DLD1 (cell line): Measurements from ENCODE around the gene NACC1.

Experiments used
- in situ Hi-C: cut with HindIII; loops from 2 replicates; pipeline ENCODE4 v1.10.0; 2017; ENCODE audit warnings: low sequenced_read_pairs

NACC1 gene

DNA sequence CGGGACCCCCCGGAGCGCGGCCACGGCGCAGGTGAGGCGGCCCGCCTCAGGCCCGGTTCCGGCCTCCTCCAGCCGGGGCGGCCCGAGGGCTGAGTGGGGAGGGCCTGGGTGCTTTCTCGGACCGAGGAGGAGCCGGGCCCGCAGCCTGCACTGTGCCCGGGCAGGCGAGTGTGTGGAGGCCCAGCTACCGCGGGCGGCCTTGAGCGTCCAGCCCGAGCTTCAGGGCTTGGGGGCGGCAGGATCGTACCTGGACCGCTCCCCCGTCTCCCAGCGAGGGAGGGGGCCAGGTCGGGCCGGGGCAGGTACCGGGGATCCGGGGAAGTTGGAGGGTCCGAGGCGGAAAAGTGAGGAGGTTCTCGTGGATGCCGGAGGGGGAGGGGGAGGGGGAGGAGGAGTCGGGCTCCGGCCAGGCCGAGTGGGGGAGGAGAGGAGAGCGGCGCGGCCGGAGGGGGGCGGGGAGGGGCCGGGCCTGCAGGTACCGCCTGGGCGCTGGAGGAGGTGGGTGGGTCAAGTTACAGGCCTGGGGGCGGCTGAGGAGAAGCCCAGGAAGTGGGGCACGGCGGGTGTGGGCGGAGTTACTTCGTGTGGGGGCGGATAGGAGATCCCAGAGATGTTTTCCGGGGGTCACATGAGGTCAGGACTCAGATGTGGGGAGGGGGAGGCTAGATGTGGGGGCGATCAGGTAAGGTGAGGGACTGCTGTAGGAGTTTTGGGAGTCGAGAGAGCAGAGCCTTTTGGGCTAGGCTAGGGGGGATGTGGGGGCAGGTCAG, 545 bp downstream of the NACC1 start:
- in situ Hi-C loops, result no loop called here

DNA sequence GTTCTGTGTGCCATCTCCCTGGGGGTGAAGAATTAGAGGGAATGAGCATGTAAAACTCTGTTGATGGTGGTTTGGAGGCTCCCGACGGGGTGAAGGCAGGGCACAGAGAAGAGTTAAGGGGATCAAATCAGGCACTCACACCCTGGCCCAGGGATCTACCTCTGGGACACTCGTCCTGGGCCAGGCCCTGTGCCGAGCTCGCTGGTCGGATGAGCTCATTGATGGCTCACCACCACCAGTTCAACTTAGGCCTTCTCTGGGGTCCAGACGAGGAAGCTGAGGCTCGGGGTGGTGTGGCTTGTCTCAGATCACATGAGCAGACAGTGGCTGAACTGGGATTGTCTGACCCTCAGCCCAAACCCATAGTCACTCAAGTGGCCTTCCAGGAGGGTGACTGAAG, 1.6 kb downstream of the NACC1 start:
- in situ Hi-C loops, result no loop called here

DNA sequence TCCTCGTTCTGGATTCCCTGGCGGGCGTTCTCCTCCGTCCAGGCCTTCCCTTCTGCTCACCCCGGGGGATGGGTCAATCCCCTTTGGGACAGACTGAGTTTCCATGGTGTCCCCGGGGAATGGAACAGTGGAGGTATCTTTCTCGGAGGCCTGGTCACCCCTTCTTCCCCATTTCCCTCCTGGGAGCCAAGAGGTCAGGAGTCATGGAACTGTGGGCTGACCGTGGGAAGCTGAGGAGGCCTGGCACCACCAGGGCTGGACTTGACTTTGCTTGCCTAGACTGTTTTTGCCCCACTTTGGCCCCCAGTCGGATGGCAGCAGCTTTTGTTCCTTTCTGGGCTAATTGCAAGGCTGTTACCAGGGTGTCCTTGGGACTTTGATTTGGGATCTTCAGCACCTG, 2.0 kb downstream of the NACC1 start:
- in situ Hi-C loops, result no loop called here

DNA sequence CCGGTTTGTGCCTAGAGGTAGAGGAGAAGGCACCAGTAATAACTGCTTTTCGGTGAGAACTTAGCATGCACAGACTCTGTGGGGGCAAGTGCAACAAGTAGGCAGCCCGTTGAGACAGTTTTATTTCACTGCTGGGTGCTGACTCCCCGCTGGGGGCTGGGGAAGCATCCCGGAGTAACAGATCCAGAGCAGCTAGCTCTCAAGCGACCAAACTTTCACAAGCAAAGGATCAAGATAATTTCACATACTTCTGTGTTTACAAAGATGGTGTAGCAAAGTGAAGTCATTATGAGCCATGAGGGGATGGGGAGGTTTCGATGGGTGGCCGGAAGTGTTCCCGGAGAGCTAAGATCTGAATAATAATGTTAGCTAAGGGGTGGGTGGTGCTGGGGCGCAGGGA, 2.8 kb downstream of the NACC1 start:
- in situ Hi-C loops, result no loop called here

DNA sequence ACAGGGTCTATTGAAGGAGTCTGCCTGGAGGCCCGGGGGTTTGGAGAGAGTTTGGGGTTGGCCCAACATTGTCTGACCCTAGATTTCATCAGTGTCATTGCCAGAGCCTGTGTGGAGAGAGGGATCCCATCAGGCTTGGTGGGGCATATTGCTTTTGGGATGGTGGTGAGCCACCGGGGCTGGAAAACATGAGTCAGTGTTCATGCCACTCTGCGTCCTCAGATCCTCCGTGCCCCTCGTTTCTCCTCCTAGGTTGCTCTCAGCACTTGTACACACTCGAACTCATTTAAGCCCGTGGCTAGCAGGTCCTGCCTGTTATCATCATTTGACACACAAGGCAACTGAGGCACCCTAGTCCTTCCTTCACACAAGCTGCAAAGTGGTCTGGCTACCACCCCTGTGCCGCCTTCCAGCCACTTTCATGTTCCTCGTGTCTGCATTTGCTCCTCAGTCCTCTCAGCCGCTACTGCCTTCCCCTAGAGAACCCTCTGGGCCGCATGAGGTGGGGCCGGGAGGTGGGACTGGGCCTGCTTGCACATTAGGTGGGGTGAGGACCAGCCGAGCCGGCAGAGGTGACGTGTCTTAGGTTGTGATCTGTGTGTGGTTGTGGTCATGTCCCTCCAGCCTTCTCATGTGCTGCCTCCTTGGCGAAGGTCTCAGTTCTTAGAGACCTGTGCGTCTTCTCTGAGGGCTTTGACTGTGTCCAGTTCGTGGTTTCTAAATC, 3.6 kb downstream of the NACC1 start:
- in situ Hi-C loops, result no loop called here

DNA sequence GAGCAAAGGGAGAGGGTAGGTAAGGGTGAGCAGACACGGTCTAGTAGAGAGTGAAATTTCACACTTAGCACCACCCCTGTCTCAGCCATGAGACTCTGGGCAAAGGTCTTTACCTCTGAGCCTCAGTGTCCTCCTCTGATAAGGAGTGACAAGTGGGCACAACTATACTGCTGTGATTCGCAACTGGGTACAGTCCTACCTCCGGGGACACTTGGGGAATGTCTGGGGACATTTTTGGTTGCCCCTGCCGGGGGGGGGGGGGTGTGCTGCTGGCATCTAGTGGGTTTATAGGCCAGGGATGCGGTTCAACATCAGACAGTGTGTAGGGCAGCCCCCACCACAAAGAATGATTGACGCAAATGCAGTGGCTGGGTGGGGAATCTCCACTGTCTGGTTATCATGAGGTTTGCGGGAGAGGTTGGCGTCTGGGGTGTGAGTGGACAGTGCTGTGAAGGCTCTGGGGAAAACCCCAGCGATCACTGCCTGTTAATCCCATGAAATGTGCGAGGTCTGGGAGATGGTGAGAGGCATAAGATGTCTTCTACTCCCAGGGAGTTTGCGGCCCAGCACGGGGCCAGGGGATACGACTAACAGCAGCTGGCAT, 4.3 kb downstream of the NACC1 start:
- in situ Hi-C loops, result no loop called here

DNA sequence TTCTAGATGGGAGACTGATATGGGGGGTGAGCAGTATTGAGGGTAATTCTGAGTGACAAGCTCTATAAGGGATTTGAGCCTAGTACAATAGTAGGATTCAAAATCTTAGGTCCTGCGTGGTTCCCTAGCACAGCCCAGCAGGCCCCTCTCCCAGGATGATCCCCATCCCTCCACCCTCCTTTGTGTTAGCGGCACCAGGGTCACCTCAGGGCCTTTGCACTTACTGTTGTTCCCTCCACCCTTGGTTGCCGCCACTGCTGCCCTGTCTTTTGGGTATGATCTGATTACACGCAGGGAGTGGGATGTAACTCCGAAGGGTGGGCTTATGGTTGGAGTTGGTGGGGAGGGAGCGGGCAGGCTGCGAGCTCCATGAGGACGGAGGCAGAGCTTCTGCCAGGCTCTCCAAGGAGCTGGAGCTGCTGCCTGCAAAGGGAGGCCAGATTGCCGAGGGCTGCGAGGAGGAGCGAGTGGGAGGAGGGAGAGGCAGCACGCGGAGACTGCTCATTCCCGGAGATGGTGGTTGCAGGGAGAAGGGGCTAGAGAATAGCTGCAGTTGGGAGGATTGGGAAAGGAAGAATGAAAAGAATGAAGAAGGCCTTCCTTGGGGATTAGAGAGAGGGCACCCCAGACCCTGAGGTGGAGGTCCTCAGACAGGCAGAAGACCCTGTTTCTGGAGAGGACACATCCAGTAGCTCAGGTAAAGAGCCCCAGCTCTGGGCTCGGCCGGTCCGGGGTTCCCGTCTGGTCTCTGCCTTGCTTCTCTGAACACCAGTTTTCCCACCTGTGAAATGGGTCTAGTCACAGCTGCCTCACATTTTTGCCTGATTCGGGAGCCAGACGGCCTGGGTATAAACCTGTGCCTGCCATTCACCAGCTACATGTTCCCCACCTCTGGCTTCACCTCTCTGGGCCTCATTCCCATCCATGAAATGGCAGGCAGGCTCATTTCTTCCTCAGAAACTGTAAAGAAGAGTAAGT, 5.2 kb downstream of the NACC1 start:
- in situ Hi-C loops, result no loop called here

DNA sequence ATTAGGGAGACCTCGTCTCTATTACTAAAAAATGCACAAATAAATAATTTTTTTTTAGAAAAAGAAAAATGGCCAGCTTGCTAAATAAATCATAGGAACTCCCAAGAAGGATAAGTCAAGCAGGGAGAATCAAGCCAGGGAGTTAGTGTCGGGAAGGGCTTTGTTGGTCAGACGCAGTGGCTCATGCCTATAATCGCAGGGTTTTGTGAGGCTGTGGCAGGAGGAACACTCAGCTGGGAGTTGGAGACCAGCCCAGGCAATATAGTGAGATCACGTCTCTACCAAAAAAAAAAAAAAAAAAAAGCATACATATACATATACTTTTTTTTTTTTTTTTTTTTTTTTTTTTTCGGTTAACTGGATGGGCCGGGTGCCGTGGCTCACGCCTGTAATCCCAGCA, 9.0 kb downstream of the NACC1 start:
- in situ Hi-C loops, result no loop called here

DNA sequence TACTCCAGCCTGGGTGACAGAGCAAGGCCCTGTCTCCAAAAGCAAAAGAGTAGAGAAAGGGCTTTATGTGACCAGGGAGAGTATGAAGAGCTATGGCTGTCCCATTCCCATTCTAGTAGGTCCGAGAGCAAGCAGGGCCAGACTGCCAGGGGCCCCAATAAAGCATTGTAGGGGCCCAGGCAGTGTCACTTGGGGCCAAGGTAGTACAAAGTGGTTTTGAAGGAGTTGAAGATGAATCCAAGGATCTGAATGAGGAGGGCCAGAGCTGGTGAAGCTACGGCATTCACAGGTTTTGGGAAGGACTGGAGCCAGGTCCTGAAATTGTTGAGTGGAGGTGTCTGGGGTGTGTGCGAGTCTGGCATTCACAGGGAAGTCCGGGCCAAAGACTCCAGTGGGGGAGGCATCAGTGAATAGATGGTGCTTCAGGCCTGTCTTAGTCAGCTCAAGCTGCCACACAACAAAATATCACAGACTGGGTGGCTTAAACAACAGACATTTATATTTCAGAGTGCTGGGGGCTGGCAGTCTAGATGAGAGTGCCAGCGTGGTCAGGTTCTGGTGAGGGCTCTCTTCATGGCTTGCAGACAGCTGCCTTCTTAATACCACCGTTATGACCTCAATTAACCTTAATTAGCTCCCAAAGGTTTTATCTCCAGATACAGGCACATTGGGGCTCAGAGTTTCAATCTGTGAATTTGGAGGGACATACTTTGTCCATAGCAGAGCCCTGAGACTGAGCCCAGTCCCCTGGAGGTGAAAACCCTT, 9.9 kb downstream of the NACC1 start:
- in situ Hi-C loops, result no loop called here

DNA sequence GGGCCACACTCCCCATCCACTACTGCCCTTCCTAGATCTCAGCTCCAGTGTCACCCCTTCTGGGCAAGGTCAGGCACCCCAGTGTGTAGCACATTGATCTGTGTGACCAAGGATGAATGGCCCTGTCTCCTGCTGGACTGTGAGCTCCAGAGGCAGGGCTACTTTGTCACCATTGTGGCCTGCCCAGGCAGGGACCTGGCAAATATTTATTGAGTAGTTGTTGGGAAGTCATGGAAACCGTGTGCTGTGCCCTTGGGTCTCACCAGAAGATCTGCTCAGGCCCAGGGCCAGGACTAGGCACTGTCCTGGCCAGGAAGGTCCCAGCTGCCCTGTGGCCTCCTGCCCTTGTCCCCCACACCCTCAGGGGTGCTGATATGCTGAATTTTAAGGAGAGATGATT, 10.5 kb downstream of the NACC1 start:
- in situ Hi-C loops, result no loop called here

DNA sequence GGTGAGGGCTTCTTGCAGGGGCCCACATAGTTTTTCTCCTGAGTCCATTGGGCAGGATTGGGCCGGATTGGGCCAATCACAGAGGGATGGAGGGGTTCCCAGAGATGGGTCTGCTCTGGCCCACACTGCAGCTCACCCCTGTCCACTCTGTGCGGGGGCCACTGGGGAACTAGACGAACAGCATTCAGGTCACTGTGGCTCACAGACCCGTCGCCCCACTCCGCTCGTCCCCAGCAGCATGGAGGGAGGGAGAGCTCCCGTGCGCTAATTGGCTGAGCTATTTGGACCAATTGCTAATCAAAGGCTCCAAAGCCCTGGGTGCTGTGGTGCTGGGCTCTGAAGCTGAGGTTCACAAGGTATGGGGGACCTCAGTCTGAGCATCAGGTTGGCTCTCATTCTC, 11.3 kb downstream of the NACC1 start:
- in situ Hi-C loops, result no loop called here

DNA sequence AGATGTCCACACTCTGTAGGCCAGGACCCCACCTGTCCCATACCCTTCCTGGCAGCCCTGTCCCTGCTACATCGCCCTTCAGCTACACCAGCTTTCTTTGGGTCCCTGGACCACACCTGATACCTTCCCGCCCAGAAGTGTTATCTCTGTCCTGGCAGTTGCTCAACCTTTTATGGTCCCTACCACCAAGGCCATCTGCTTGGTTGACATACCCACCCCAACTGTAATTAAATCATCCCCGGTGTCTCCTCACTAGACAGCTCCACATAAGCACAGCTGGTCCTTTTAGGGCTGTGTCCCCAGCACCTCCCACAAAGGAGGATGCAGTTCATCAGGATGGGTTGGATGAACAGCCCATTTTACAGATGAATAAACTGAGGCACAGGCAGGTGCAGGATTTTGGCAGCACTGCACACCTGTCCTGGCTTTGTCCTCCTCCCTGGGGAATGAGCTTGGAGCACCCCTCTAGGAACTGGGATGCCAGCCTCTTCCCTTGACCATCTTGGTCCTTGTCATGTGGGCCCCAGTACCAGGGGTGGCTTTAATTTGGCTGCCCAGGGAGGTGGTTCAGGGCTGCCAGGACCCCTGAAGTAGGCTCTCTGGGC, 12.9 kb downstream of the NACC1 start:
- in situ Hi-C loops, result no loop called here

DNA sequence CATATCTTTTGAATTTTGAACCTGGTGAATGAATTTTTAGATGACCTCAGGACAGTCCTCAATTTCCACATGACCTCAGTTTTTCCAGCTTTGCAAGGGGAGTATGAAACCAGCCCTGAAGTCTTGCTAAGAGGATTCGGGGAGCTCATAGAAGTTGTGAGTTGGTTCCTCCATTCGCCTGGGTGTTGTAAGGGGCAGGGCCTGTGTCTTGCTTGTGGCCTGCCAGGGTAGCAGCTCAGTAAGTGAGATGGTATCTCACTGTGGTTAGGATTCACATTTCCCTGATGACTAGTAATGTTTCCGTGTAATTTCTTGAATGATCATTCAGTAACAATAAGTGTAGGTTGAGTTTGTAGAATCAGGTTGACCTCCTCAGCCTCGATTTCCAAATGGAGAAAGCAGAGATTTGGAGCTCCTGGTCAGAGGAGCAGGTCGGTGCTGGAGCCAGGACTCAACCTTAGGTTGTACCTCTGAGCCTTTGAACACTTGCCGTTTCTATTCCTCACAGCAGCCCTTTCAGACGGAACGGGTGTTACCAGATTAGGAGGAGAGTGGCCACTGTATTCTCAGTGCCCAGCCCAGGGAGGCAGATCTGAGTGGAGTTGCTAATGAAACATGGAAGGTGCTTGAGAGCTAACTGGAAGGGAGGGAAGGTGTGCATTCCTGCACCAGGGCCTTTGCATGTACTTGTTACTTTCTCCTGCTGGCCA, 14.6 kb downstream of the NACC1 start:
- in situ Hi-C loops, result no loop called here

DNA sequence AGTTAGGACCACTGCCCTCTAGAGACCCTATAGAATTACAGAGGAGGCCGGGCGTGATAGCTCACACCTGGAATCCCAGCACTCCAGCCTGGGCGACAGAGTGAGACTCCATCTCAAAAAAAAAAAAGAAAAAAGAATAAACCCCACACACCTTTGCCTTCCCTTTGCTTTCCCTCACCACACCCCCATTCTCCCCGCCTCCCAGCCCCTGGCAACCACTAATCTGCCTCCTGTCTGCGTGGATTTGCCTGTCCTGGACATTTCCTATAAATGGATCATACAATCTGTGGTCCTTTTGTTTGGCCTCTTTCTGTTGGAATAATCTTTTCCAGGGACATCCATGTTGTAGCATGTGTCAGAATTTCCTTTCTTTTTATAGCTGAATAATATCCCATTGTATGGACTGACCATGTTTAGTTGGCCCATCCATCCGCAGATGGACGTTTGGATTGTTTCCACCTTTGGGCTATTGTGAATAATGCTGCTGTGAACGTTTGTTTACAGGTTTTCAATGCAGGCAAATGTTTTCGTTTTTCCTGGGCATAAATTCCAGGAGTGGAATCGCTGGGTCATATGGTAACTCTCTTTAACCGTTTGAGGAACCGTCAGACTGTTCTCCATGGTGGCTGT, 15.3 kb downstream of the NACC1 start:
- in situ Hi-C loops, result no loop called here

DNA sequence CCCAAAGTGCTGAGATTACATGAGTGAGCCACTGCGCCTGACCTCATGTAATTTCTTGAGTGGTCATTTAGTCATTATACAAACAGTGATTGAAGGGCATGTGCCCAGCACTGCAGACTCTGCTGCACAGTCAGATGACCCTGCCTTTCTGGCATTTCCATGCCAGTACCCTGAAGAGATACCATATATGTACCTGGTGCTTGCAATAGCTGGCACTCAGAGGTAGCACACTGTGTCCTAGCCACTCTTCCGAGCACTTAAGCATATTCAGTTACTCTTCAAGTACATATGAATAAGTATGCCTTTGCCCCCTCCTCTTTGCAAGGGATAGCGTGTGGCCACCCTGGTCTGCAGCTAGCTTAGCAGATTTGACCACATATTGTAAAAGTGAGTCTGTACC, 16.6 kb downstream of the NACC1 start:
- in situ Hi-C loops, result no loop called here

DNA sequence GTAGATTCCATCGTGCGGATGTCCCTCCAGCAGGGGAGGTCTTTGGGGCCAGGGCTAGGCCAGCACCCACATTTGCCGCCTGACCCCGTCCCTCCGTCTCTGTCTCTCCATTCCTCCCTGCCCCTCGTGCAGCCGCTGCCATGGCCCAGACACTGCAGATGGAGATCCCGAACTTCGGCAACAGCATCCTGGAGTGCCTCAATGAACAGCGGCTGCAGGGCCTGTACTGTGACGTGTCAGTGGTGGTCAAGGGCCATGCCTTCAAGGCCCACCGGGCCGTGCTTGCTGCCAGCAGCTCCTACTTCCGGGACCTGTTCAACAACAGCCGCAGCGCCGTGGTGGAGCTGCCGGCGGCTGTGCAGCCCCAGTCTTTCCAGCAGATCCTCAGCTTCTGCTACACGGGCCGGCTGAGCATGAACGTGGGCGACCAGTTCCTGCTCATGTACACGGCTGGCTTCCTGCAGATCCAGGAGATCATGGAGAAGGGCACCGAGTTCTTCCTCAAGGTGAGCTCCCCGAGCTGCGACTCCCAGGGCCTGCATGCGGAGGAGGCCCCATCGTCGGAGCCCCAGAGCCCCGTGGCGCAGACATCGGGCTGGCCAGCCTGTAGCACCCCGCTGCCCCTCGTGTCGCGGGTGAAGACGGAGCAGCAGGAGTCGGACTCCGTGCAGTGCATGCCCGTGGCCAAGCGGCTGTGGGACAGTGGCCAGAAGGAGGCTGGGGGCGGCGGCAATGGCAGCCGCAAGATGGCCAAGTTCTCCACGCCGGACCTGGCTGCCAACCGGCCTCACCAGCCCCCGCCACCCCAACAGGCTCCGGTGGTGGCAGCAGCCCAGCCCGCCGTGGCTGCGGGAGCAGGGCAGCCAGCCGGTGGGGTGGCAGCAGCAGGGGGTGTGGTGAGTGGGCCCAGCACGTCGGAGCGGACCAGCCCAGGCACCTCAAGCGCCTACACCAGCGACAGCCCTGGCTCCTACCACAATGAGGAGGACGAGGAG, 17.3 kb downstream of the NACC1 start:
- in situ Hi-C loops, result no loop called here

DNA sequence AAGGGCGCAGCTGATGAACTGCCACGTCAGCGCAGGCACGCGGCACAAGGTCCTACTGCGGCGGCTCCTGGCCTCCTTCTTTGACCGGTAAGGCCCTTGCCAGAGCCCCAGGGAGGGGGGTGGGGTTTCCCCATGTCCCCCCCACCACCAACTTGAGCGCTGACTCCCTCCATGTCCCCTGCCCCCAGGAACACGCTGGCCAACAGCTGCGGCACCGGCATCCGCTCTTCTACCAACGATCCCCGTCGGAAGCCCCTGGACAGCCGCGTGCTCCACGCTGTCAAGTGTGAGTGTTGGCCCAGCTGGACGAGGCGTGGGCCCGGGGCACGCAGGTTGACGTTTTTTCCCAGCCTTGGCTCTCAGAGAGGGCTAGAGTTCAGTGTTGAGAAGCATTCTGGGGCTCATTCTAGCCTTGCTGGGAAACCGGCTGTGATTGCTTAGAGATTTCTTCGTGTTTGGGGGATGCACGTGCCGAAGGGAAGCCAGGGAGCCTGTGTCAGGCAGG, 19.3 kb downstream of the NACC1 start:
- in situ Hi-C loops, result no loop called here
